GM12891 (cell line): ENCODE data around the gene VAMP1.

Source experiments
- POLR2A ChIP-seq: IDR thresholded peaks from 2 replicates; pipeline ENCODE4 v1.6.1; 2011; ENCODE audit warnings: low read depth, low read length, control low read depth
- POLR2AphosphoS5 ChIP-seq: IDR thresholded peaks from 2 replicates; pipeline ENCODE4 v1.6.1; 2011; ENCODE audit warnings: low read depth, low read length, control low read depth
- TAF1 ChIP-seq: IDR thresholded peaks from 2 replicates; pipeline ENCODE4 v1.6.1; 2011; ENCODE audit warnings: low read depth, low read length, control low read depth

DNA sequence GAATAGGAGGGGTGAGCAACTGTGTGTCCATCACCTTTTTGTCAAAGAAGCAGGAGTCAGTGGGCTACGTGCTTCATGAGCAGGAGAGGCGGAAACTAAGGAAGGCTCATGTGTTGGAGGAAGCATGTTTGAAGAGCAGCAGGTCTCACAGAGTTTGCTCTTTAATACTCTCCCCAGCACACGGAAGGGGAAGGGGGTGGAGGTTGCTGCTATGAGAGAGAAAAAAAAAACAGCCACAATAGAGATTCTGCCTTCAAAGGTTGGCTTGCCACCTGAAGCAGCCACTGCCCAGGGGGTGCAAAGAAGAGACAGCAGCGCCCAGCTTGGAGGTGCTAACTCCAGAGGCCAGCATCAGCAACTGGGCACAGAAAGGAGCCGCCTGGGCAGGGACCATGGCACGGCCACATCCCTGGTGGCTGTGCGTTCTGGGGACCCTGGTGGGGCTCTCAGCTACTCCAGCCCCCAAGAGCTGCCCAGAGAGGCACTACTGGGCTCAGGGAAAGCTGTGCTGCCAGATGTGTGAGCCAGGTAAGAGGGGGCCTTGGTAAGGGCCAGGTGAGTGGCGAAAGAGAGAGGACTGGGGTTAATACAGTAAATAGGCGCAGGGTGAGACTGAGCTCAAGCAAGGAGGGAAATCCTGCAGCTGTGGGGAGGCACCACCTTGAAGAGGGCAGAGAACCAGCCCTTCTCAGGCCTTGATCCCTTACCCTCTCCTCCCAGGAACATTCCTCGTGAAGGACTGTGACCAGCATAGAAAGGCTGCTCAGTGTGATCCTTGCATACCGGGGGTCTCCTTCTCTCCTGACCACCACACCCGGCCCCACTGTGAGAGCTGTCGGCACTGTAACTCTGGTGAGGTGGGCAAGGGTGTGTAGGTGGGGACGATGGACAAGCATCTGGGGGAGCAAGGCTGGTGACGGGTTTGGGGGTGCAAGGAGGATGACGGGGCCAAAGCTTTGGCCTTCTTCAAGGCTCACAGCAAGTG, 25.5 kb downstream of the VAMP1 start, which contains the start of gene CD27:
- TF ChIP-seq POLR2AphosphoS5 (peak; percentile 50; the same call in 1 of the 2 replicates), POLR2A (no peak; the same call in 1 of the 2 replicates), TAF1 (no peak)
